ENCODE measurements around the gene CYP20A1.
"Not testable (repeated sequence)": the region's sequence is repeated elsewhere in the genome, so short reads cannot be mapped to it uniquely, and the experiment has no call there.

Gene CYP20A1

DNA sequence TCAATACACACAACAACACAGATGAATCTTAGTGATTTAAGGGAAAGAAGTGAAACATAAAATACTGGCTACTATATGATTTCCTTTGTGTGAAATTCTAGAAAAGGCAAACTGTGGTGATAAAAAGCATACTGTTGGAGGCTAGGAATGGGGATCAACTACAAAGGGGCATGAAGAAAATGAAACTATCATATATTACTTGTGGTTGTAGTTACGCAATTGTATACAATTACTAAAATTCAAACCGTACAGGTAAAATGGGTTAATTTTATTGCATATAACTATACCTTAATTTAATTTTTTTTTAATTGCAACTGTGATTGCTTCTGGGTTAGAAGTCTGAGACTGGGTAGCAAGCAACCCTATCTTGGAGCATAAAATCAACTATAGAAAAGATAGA is 47.7 kb downstream of the CYP20A1 start:
- Histone ChIP-seq H3K4me3 (ENCODE audit: low read depth in 1 of 2, low read length in 2 of 2) (no peak overlapping the region), H3K4me2 (ENCODE audit: insufficient read depth, low read length) (no peak overlapping the region), H3K9ac (ENCODE audit: low read depth, low read length) (no peak overlapping the region), H3K27ac (ENCODE audit: low read length) (no peak overlapping the region), H3K79me2 (ENCODE audit: insufficient read depth, low read length) (no peaks in the 10 kb centered on the region), H3K36me3 (ENCODE audit: insufficient read depth, low read length) (peaks cover 69% of the 10 kb centered on the region), H3K27me3 (ENCODE audit: insufficient read depth, low read length, poor library complexity) (no peaks in the 10 kb centered on the region), H2AFZ (ENCODE audit: low read depth, low read length) (no peak overlapping the region), H3K4me1 (ENCODE audit: insufficient read depth, low read length) (no peaks in the 10 kb centered on the region), H4K20me1 (ENCODE audit: insufficient read depth, low read length) (no peaks in the 10 kb centered on the region), H3K9me3 (ENCODE audit: insufficient read depth, low read length, severe bottlenecking) (no peaks in the 10 kb centered on the region)
- TF ChIP-seq, protein P1, sequence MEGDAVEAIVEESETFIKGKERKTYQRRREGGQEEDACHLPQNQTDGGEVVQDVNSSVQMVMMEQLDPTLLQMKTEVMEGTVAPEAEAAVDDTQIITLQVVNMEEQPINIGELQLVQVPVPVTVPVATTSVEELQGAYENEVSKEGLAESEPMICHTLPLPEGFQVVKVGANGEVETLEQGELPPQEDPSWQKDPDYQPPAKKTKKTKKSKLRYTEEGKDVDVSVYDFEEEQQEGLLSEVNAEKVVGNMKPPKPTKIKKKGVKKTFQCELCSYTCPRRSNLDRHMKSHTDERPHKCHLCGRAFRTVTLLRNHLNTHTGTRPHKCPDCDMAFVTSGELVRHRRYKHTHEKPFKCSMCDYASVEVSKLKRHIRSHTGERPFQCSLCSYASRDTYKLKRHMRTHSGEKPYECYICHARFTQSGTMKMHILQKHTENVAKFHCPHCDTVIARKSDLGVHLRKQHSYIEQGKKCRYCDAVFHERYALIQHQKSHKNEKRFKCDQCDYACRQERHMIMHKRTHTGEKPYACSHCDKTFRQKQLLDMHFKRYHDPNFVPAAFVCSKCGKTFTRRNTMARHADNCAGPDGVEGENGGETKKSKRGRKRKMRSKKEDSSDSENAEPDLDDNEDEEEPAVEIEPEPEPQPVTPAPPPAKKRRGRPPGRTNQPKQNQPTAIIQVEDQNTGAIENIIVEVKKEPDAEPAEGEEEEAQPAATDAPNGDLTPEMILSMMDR (IDR thresholded peaks at IDR 0.05; ENCODE audit: borderline replicate concordance, extremely low read depth, low read length, poor library complexity, severe bottlenecking), result no peak
- TF ChIP-seq EZH2 (IDR thresholded peaks at IDR 0.05; ENCODE audit: borderline replicate concordance, low read depth, low read length, severe bottlenecking), result no peak
- DNase-seq, result no peak
- no peak for ATAC-seq (ENCODE audit: insufficient read depth, low read depth)

DNA sequence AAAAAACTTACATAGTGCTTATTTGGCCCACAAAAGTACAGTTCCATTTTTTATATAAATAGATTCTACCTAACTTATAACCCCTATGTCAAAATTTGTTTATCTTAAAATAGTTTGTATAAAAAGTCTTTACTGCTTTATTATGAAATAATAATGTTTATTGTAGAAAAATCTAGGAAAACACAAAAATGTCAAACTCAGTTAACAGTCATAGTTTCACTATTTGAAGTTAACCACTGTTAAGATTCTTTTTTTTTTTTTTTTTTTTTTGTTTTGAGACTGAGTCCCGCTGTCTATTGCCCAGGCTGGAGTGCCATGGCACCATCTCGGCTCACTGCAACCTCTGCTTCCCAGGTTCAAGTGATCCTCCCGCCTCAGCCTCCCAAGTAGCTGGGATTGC is 62.8 kb downstream of the CYP20A1 start:
- ATAC-seq (ENCODE audit: insufficient read depth, low read depth), result no peak
- no peaks in the 10 kb centered on the region for H4K20me1 ChIP-seq (ENCODE audit: insufficient read depth, low read length)

DNA sequence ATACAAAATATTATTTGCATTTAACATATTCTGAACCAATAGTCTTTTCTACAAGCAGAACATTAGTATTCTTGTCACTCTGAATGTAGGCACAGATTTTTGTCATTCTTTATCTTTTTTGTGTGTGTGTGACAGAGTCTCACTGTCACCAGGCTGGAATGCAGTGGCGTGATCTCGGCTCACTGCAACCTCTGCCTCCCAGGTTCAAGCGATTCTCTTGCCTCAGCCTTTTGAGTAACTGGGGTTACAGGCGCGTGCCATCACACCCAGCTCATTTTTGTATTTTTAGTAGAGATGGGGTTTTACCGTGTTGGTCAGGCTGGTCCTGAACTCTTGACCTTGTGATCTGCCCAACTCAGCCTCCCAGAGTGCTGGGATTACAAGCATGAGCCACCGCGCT is 63.8 kb downstream of the CYP20A1 start:
- H3K9ac ChIP-seq (ENCODE audit: low read depth, low read length); H4K20me1 ChIP-seq (ENCODE audit: insufficient read depth, low read length); H3K79me2 ChIP-seq (ENCODE audit: insufficient read depth, low read length); H3K4me1 ChIP-seq (ENCODE audit: insufficient read depth, low read length); ATAC-seq (ENCODE audit: insufficient read depth, low read depth); H3K27me3 ChIP-seq (ENCODE audit: insufficient read depth, low read length, poor library complexity); H3K4me2 ChIP-seq (ENCODE audit: insufficient read depth, low read length); H3K4me3 ChIP-seq (ENCODE audit: low read depth in 1 of 2, low read length in 2 of 2); H3K27ac ChIP-seq (ENCODE audit: low read length); DNase-seq; H3K9me3 ChIP-seq (ENCODE audit: insufficient read depth, low read length, severe bottlenecking); H2AFZ ChIP-seq (ENCODE audit: low read depth, low read length): not testable (repeated sequence)
- H3K36me3 ChIP-seq (ENCODE audit: insufficient read depth, low read length), result peaks cover 14% of the 10 kb centered on the region

More for the DNA sequence above, 62.8 kb downstream of the CYP20A1 start:
- no peak overlapping the region for H3K9ac ChIP-seq (ENCODE audit: low read depth, low read length)
- H3K27ac ChIP-seq (ENCODE audit: low read length), result no peak overlapping the region
- no peaks in the 10 kb centered on the region for H3K4me1 ChIP-seq (ENCODE audit: insufficient read depth, low read length)
- H3K4me2 ChIP-seq (ENCODE audit: insufficient read depth, low read length), result no peak overlapping the region
- no peak for DNase-seq
- no peak overlapping the region for H2AFZ ChIP-seq (ENCODE audit: low read depth, low read length)
- no peak for TF ChIP-seq EZH2 (IDR thresholded peaks at IDR 0.05; ENCODE audit: borderline replicate concordance, low read depth, low read length, severe bottlenecking)
- TF ChIP-seq, protein P1 (IDR thresholded peaks at IDR 0.05; ENCODE audit: borderline replicate concordance, extremely low read depth, low read length, poor library complexity, severe bottlenecking), result no peak
- peaks cover 10% of the 10 kb centered on the region; the same call in 1 of the 2 replicates for H3K36me3 ChIP-seq (ENCODE audit: insufficient read depth, low read length)
- no peaks in the 10 kb centered on the region for H3K79me2 ChIP-seq (ENCODE audit: insufficient read depth, low read length)
- H3K4me3 ChIP-seq (ENCODE audit: low read depth in 1 of 2, low read length in 2 of 2), result no peak overlapping the region
- H3K27me3 ChIP-seq (ENCODE audit: insufficient read depth, low read length, poor library complexity), result no peaks in the 10 kb centered on the region
- H3K9me3 ChIP-seq (ENCODE audit: insufficient read depth, low read length, severe bottlenecking), result no peaks in the 10 kb centered on the region

DNA sequence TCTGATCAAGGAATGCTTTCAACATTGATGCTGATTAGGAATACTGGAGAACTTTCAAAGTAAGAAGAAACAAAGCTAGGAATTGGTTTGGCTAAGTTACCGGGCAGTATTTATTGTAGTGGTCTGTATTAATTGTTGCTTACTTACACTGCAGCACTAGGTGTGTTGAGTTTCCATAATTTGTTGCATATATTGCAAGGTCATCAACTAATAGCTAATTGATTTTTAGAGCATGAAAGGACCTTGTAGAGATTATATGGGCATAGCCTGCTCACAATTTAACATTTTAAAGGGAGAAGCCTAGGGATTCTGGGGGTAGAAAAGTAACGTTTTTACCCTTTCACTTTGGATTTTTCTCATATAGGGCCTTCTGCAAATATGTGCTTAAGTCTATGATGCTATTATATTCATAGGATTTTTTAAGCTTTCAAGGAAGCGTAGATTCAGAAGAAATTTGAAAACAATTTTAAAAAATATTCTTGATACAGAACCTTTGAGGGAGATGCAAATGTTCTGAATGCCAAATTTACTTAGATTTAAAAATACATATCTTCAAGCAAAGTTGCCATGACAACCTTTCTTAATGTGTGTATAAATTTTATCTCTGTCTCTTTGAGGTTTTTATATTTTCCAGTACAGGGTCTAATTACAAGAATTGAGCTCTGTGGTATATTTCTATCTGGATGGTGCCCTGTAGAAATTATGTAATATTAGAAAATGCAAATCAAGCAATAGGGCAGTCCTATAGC is 72.0 kb downstream of the CYP20A1 start:
- Histone ChIP-seq H2AFZ (ENCODE audit: low read depth, low read length) (no peak overlapping the region), H3K79me2 (ENCODE audit: insufficient read depth, low read length) (no peaks in the 10 kb centered on the region), H3K9ac (ENCODE audit: low read depth, low read length) (no peak overlapping the region), H3K9me3 (ENCODE audit: insufficient read depth, low read length, severe bottlenecking) (no peaks in the 10 kb centered on the region), H4K20me1 (ENCODE audit: insufficient read depth, low read length) (no peaks in the 10 kb centered on the region), H3K27me3 (ENCODE audit: insufficient read depth, low read length, poor library complexity) (no peaks in the 10 kb centered on the region), H3K36me3 (ENCODE audit: insufficient read depth, low read length) (peaks cover 8% of the 10 kb centered on the region), H3K4me2 (ENCODE audit: insufficient read depth, low read length) (no peak overlapping the region), H3K4me3 (ENCODE audit: low read depth in 1 of 2, low read length in 2 of 2) (no peak overlapping the region), H3K27ac (ENCODE audit: low read length) (no peak overlapping the region), H3K4me1 (ENCODE audit: insufficient read depth, low read length) (no peaks in the 10 kb centered on the region)
- TF ChIP-seq, protein P1 (IDR thresholded peaks at IDR 0.05; ENCODE audit: borderline replicate concordance, extremely low read depth, low read length, poor library complexity, severe bottlenecking), result no peak
- TF ChIP-seq EZH2 (IDR thresholded peaks at IDR 0.05; ENCODE audit: borderline replicate concordance, low read depth, low read length, severe bottlenecking), result no peak
- DNase-seq (no peak), ATAC-seq (ENCODE audit: insufficient read depth, low read depth) (no peak)
